Astrocyte of the spinal cord (primary cell): Measurements from ENCODE around the gene IL9.
A peak's percentile ranks its signal among the peaks of the same experiment; 100 is the strongest.

Experiments used
- DNase-seq: peaks from one replicate; pipeline ENCODE4 v3.0.0; 2011; ENCODE audit warnings: low read depth, low spot score
- H3K4me3 ChIP-seq: 2 replicates; pipeline ENCODE4 v1.5.1; 2011; ENCODE audit warnings: low read depth, mild to moderate bottlenecking, low read length, moderate library complexity
- CTCF ChIP-seq: IDR thresholded peaks from 2 replicates; pipeline ENCODE4 v1.5.1; 2012; ENCODE audit warnings: low read depth, mild to moderate bottlenecking, low read length, inconsistent platforms
- in situ Hi-C: cut with HindIII; loops from 2 replicates; pipeline ENCODE4 v1.10.0; 2017; ENCODE audit warnings: low sequenced_read_pairs

Gene IL9

GRCh38 chr5:135895474-135896006, at the start of gene IL9:
TSS of gene IL9 (minus strand) at chr5:135895841. CDS start at chr5:135895816, 25 bp downstream.
- in situ Hi-C loops, result no loop called here
- no peak for TF ChIP-seq CTCF
- DNase-seq, result no peak
- no peak within 1 kb of the TSS for H3K4me3 ChIP-seq

DNA sequence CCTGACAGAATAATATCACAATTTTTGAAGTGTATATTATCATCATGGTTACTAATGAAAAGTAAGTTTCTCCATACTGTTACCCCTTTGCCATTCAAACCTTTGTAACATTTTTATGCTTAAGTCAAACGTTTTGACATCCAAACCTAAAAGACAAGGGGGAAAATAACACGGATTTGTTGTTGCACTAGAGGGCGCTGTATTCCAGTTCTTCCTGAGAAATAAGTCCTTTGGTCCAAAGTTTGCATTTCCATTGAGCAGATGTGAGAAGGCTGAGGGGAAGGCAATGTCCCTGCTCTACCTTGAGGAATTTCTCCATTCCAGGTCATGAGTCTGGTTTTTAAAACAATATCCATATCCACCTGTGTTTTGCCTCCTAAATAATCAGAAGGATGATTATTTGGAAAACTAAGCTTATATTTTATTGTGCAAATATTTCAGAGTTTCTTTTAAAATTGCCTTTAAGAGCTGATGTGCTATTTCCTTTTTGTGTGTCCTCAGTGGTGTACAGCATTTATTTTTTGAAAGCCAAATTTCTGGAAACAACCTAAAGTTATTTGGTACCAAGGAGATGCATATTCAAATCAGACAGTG, 49.4 kb upstream of the IL9 start:
- peak; percentile 59 for TF ChIP-seq CTCF
- H3K4me3 ChIP-seq, result no peak overlapping the region
- in situ Hi-C loops, result no loop called here
- DNase-seq, result peak; percentile 89

DNA sequence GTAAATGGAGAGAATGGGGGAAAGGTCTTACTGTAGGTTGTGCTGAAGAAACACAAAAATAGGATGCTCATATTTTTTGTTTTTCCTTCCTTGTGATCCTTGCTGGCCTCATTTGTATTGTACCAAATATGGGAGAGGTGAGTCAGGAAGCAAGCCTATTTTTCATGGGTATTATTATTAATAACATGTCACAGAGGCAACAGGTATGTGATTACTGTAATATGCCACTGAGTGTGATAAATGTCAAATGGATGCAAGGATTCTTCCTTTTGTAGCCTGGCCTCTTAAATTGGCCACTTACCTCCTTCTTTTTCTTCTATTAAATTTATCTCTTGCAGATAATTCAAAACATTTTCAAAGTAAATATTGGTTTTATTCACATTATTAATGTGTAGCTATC, 48.9 kb upstream of the IL9 start:
- DNase-seq, result no peak
- no peak overlapping the region for H3K4me3 ChIP-seq
- no peak for TF ChIP-seq CTCF
- in situ Hi-C loops, result no loop called here

GRCh38 chr5:135942202-135942771, 46.6 kb upstream of the IL9 start:
- H3K4me3 ChIP-seq, result no peak overlapping the region
- no peak for DNase-seq
- no peak for TF ChIP-seq CTCF
- in situ Hi-C loops, result no loop called here

DNA sequence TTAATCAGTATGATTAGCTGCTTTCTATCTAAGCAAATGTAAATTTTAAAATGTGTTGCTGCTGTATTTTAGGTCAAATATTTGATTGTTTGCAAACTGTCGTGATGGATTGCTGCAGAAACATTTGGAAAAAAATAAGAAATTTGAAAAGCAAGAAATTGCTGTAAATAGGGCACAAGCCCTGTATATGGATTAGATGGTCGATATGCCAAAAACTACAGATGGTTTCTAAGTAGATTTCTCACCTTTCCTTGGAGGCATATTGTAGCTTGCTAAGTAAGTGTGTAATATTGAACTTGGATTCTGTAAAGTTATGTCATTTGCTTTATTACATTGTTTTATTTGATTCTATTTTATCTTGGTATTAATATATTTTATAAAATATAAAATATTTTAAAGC, 46.1 kb upstream of the IL9 start:
- no peak for DNase-seq
- in situ Hi-C loops, result no loop called here
- no peak for TF ChIP-seq CTCF
- no peak overlapping the region for H3K4me3 ChIP-seq

DNA sequence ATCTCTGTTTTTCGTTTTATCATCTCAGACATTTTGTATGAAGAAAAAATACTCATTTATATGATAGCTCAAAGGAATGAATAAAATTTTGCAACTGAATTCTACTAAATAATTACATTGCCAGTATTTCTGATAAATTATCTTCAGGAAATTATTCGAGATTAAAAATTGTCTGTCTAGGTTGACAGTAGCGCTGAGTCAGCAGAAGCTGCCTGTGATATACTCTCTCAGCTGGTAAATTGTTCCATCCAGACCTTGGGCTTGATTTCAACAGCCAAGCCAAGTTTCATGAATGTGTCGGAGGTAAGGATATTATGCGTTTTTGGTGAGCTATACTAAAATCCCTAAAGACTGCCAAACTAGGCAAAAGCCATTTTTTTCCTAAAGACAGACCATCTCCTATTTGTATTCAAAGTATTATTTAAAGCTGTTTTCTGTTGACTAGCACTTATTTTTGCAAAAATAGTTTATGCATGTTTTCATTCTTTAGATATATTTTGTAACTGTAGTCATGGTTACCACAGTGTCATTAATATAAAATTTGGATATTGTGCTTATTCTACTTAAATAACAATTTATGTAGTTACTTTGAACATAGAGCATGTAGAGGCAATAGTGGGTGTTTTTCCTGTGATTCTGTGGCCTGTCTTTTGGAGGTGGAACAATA, 41.7 kb upstream of the IL9 start:
- no peak overlapping the region for H3K4me3 ChIP-seq
- DNase-seq, result no peak
- no peak for TF ChIP-seq CTCF
- in situ Hi-C loops, result no loop called here
